ENCODE data around the gene CEL.

GRCh38 chr9:133027134-133027533 is 34.6 kb upstream of the CEL start:
- TF ChIP-seq POLR2AphosphoS5 (IDR thresholded peaks at IDR 0.05; ENCODE audit: low read depth, low read length): no peak
- TF ChIP-seq POLR2A (IDR thresholded peaks at IDR 0.05; ENCODE audit: borderline replicate concordance, extremely low read depth, insufficient read depth, insufficient read length): no peak
- TF ChIP-seq CTCF (IDR thresholded peaks at IDR 0.05 in 2 of 3, conservative IDR thresholded peaks at IDR 0.05 in 1 of 3; ENCODE audit: borderline replicate concordance in 1 of 3, insufficient read depth in 1 of 3, low read depth in 2 of 3, low read length in 2 of 3): no peak
- no peak for TF ChIP-seq REST (IDR thresholded peaks at IDR 0.05; ENCODE audit: low read depth)
- no peak for TF ChIP-seq EZH2 (IDR thresholded peaks at IDR 0.05)
- TF ChIP-seq ZNF274 (IDR thresholded peaks at IDR 0.05; ENCODE audit: low read depth, low read length): no peak
- no peak for TF ChIP-seq RAD21 (IDR thresholded peaks at IDR 0.05; ENCODE audit: low read depth)
- no peak for TF ChIP-seq SIN3A (IDR thresholded peaks at IDR 0.05; ENCODE audit: low read depth)
- no peak for TF ChIP-seq EZH2phosphoT487 (IDR thresholded peaks at IDR 0.05; ENCODE audit: borderline replicate concordance)
- no peak for TF ChIP-seq MAX (IDR thresholded peaks at IDR 0.05)
- no peak for TF ChIP-seq CEBPB (IDR thresholded peaks at IDR 0.05; ENCODE audit: low read depth)
- TF ChIP-seq YY1 (IDR thresholded peaks at IDR 0.05; ENCODE audit: extremely low read depth, insufficient replicate concordance, low read depth, low read length): no peak
- no peak for TF ChIP-seq SP1 (IDR thresholded peaks at IDR 0.05; ENCODE audit: low read depth)
